ENCODE data around the gene POP4. TPM values are rescaled to one million over a fixed set of nuclear protein-coding genes. Genes with fewer than 3 reads are reported as not detected.

Gene POP4
- total RNA-seq, 1 donor from 2014 or later = 49.4 TPM

GRCh38 chr19:29574510-29574909 is 31.6 kb upstream of the POP4 start:
- H3K27me3 Mint-ChIP-seq (ENCODE audit: low read depth) = peaks cover 54% of the 10 kb centered on the region
- H3K4me3 Mint-ChIP-seq (ENCODE audit: unreplicated experiment) = no peak overlapping the region
- no peaks in the 10 kb centered on the region for H3K9me3 Mint-ChIP-seq (ENCODE audit: low read depth)
- H3K36me3 Mint-ChIP-seq (ENCODE audit: low read depth) = no peaks in the 10 kb centered on the region
- no peak for TF ChIP-seq CTCF (IDR thresholded peaks at IDR 0.05)
- no peak for DNase-seq (ENCODE audit: low spot score)
- no peak overlapping the region for H3K27ac Mint-ChIP-seq (ENCODE audit: unreplicated experiment)
- no peaks in the 10 kb centered on the region for H3K4me1 Mint-ChIP-seq (ENCODE audit: low read depth)

GRCh38 chr19:29576046-29576606 is 30.0 kb upstream of the POP4 start:
- DNase-seq (ENCODE audit: low spot score) = no peak
- no peak overlapping the region for H3K27ac Mint-ChIP-seq (ENCODE audit: unreplicated experiment)
- H3K4me1 Mint-ChIP-seq (ENCODE audit: low read depth) = no peaks in the 10 kb centered on the region
- H3K9me3 Mint-ChIP-seq (ENCODE audit: low read depth) = no peaks in the 10 kb centered on the region
- no peak for TF ChIP-seq CTCF (IDR thresholded peaks at IDR 0.05)
- H3K36me3 Mint-ChIP-seq (ENCODE audit: low read depth) = no peaks in the 10 kb centered on the region
- no peak overlapping the region for H3K4me3 Mint-ChIP-seq (ENCODE audit: unreplicated experiment)
- peaks cover 56% of the 10 kb centered on the region for H3K27me3 Mint-ChIP-seq (ENCODE audit: low read depth)

- Mint-ChIP-seq H3K27me3 (ENCODE audit: low read depth) (peaks cover 54% of the 10 kb centered on the region), H3K36me3 (ENCODE audit: low read depth) (no peaks in the 10 kb centered on the region), H3K4me3 (ENCODE audit: unreplicated experiment) (no peak overlapping the region), H3K9me3 (ENCODE audit: low read depth) (no peaks in the 10 kb centered on the region), H3K4me1 (ENCODE audit: low read depth) (no peaks in the 10 kb centered on the region), H3K27ac (ENCODE audit: unreplicated experiment) (no peak overlapping the region)
- no peak for TF ChIP-seq CTCF (IDR thresholded peaks at IDR 0.05)
- DNase-seq (ENCODE audit: low spot score) = no peak
These were observed 29.1 kb upstream of the POP4 start for GRCh38 chr19:29576761-29577648.

GRCh38 chr19:29577649-29577963 is 28.5 kb upstream of the POP4 start:
- Mint-ChIP-seq H3K27ac (ENCODE audit: unreplicated experiment) (no peak overlapping the region), H3K36me3 (ENCODE audit: low read depth) (no peaks in the 10 kb centered on the region), H3K9me3 (ENCODE audit: low read depth) (no peaks in the 10 kb centered on the region), H3K27me3 (ENCODE audit: low read depth) (peaks cover 54% of the 10 kb centered on the region), H3K4me1 (ENCODE audit: low read depth) (no peaks in the 10 kb centered on the region), H3K4me3 (ENCODE audit: unreplicated experiment) (no peak overlapping the region)
- no peak for DNase-seq (ENCODE audit: low spot score)
- no peak for TF ChIP-seq CTCF (IDR thresholded peaks at IDR 0.05)

GRCh38 chr19:29578349-29578748 is 27.7 kb upstream of the POP4 start:
- Mint-ChIP-seq H3K36me3 (ENCODE audit: low read depth) (no peaks in the 10 kb centered on the region), H3K27me3 (ENCODE audit: low read depth) (peaks cover 51% of the 10 kb centered on the region), H3K4me3 (ENCODE audit: unreplicated experiment) (no peak overlapping the region), H3K4me1 (ENCODE audit: low read depth) (no peaks in the 10 kb centered on the region), H3K27ac (ENCODE audit: unreplicated experiment) (no peak overlapping the region), H3K9me3 (ENCODE audit: low read depth) (no peaks in the 10 kb centered on the region)
- no peak for TF ChIP-seq CTCF (IDR thresholded peaks at IDR 0.05)
- DNase-seq (ENCODE audit: low spot score) = no peak

Data from chondrocyte (in vitro differentiated cells).